GM19351 (cell line): ENCODE measurements around the gene ABL1.

Experiments
- ATAC-seq: cut with Tn5 transposase; IDR thresholded peaks from one replicate; pipeline ENCODE4 v1.9.1; 2021; ENCODE audit warnings: mild to moderate bottlenecking, moderate library complexity; ENCODE audit not compliant: unreplicated experiment

Gene ABL1

DNA sequence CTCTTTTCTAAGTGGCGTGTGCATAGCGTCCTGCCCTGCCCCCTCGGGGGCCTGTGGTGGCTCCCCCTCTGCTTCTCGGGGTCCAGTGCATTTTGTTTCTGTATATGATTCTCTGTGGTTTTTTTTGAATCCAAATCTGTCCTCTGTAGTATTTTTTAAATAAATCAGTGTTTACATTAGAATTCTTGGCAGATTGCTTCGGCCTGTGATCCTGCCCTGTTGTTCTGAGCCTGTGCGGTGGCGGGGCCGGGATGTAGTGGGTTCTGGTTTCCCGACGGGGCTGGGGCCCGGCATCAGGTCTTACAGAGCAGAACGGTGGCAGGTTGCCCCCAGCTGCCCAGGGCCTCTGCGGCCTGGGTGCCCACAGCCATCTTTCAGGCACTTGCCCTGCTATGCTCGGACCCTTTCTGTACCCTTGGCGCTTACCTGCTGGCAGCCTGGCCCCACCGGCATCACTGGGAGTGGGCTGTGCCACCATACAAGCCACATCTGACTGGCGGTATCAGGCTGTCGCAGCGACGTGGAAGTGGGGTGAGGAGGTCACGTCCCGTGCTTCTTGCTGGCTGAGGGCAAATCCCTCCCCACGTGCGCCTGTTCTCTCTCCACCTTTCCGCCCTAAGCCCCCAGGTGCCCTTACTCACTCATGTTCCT is 52.6 kb downstream of the ABL1 start:
- no peak for ATAC-seq

- ATAC-seq = no peak
Measured at GRCh38 chr9:130888146-130888885, 53.3 kb downstream of the ABL1 start.

GRCh38 chr9:130890124-130890523 is 55.1 kb downstream of the ABL1 start:
- ATAC-seq = no peak

GRCh38 chr9:130890870-130891687 is 56.0 kb downstream of the ABL1 start:
- no peak for ATAC-seq

DNA sequence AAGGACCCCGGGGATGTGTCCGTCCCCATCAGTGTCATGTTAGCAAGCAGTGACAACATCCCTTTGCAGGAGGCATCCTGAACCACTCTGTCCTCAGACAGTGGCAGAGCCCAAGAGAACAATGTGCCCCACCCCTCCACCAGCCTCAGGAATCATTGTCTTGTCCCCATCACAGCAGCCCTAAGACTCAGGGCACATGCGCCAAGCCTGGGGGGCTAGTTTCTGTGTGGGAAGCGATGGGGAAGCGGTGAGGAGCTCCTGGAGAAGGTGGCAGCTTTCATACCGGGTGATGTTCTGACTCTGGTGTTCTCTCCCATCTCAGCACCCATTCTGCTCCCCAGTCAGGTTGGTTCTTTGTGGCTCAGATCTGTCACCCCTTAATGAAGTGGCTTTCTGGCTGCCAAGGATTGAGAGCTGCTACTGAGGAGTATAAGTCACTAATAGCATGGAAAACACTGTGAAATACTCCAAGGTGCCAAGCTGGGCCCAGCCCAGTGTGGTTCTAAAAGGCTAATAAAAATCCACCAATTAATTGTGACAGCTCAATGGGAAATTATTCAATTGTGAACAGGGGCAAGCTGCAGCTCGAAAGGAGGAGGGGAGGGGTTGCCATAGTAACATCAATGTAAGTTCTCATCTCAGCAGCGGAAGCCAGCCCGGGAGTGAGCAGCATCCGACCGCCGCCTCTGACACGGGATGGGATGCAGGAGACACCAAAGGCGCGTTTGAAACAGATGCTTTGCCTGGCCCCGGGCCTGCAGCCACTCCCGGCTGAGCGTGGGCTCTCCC is 56.8 kb downstream of the ABL1 start:
- no peak for ATAC-seq

GRCh38 chr9:130892477-130893304 is 57.6 kb downstream of the ABL1 start:
- ATAC-seq = no peak

DNA sequence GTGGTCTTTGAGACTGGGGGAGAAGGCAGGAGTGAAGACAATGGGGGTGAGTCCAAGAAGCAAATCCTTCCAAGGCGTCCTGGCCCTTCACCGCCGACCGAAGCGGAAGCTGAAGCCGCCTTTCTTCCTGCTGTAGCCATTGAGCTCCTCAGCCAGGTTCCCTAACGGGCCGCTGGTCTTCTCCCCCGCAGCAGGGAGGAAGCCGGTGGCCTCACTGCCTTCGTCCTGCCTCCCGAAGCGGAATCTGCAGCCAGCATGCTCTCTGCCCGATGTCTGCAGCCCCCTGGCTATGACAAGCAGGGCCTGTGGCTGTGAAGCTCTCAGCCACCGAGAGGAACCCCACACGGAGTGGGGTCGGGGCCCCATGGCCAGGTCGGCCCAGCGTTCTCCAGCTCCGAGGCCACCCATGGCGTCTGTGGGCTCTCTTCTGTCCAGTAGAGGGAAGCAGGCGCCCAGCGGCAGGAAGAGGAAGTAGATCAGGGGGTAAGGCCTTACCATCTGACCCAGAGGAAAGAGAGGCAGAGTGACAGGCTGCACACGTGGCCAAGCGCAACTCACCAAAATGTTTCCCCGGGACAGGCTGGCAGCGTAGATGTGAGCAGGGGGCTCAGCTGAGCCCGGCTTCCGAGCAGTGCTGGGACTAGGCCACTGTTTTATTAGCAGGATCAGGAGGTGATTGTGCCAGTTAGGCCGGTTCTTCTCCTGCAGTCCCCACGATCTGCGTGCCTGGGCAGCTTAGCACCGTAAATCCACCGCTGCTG is 58.5 kb downstream of the ABL1 start:
- no peak for ATAC-seq

GRCh38 chr9:130894546-130894945 is 59.5 kb downstream of the ABL1 start:
- ATAC-seq = no peak

DNA sequence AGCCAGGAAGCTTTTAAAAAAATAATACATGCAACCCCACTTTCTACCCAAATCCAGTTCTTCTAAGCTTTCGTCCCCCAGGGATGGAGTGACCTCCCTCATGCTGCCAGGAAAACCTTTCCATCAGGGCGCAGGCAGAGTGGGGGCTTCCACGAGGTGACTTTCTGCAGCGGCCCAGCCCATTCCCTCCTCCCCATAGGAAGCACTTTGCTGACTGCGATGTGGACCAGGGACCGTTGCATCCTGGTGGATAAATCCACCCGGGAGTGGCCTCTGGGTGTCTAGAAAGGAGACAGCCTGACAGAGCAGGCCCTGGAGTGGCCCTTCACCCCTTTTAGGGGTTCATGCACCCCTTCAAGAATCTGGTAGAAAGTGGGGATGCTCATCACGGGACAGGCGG is 60.0 kb downstream of the ABL1 start:
- no peak for ATAC-seq

DNA sequence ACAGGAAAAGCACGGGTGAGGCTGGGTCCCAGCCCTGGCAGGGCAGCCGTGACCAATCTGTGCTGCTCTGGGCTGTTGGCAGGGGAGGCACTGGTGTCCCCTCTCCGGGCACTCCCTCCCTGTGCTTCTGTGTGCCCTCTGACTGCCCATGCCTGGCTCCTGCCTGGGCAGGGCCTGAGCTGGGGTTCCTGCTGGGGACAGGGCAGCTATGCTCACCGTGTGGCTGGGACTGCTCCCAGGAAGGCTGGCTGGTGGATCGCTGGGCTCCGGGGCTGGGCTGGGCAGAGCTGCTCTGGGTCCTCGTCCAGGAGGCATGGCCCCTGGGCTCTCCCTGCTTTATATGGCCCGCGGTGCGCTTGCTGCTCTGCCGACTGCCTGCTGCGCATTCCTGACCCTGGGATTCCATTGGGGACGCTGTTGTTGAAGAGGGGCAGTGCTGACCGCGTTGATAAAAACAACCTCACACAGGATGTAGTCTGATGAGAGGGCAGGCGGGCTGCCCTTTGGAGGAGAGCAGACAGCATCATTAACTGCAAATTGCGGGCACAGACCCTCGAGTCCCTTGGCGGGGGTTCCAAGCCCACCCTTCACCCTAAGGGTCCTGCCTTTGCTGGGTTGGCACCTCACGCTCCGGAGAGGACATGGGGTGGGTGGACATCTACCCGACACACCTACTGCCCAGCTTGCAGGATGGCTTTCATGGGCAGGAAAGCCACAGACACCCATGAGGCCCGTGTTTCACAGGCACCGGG is 60.6 kb downstream of the ABL1 start:
- ATAC-seq = no peak

DNA sequence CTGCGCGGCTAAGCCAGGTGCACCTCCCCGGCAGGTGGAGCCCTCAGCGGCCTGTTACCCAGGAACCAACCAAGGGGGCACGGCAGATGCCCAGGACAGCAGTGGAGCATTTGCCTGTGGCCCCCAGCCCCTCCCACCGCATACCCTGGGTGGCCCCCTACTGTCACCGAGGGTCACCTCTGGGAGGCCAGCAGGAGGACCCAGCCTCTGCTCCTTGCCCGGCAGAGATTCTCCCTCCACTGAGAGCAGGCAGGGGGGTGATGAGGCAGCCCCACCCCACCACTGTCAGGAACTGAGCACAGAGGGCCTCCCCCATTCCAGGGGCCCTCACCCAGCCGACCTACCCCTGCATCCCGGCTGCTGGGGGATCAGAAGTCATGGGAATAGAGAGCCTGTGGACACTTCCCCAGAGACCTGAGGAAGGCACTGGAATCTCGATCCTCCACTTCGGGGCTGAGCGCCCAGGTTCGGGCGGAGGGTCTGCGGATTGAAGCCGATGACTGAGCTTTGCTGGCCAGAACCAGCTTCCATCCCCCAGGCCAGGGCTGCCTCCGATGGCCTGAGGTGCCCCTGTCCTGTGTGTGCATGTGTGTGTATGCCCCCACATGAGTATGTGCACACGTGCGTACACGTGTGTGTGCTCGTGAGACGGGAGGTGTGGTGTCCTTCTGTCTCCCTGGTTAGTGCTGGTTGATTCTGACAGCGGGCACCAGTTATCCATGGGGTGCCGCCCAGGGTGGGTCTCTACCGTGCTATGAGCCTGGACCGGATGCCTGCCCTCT is 61.4 kb downstream of the ABL1 start, which contains the start of gene QRFP:
TSS of gene QRFP (minus strand) at position 580 of the 782 bp plus-strand sequence. CDS start 2,974 bp downstream, outside the sequence.
- no peak for ATAC-seq

DNA sequence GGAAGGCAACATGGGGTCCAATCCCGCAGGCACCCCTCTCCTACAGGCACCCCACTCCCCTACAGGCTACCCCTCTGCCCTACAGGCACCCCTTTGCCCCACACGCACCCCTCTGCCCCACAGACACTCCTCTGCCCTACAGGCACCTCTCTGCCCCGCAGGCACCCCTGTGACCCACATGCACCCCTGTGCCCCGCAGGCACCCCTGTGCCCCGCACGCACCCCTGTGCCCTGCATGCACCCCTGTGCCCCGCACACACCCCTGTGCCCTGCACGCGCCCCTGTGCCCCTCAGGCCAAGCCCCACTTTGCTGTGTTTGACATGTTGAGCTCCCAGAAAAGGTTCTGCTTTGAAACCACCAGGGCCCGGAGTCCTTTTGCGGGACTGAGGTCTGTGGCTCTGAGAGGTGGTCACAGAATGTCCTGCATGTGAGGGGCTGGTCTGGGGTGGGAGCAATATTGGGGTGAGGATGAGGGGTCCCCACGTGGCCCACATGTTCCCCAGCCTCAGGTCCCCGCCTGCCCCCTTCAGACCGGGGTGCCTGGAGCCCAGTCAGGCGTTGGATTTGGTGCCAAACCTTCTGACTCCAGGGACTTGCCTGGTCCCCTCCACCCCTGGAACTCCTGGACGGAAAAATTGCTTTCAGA is 62.2 kb downstream of the ABL1 start:
- ATAC-seq = no peak

DNA sequence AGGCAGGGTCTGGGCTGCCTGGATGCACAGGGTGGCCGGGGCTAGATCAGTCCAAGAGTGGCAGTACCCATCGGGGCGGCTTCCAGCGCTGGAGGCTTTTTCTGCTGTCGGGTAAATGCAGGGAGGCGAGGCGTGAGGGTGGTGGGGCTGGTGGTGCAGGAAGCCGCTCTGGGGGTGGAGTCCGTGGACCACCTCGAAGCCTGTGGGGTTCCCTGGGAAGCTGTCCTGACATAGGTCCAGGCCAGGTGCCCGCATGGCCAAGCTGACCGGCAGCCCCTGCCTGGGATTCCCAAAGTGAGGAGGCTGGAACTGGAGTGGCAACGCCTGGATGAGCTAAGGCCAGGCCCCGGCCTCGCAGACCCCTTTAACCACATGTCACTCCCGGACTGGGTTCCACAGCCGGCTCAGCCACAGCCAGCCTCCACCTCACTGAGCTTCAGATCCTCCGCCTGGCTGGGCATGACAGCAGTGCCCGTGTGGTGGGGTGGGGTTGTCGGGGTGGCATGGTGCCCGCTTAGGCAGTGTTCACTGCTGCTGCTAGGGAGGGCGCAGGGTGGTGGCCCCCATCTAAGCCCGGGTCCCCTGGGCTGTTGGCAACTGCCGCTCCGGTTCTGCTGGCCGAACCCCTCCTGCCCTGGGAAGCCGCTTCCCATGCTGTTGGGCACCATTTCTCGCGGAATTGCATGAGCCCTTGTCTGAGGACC is 62.9 kb downstream of the ABL1 start:
- ATAC-seq = no peak

- no peak for ATAC-seq
Measured at GRCh38 chr9:130898552-130898852, 63.4 kb downstream of the ABL1 start.

- no peak for ATAC-seq
Measured at GRCh38 chr9:130899051-130899748, 64.1 kb downstream of the ABL1 start.
